ENCODE results near the gene ISG15.
"Not testable (repeated sequence)": the region's sequence is repeated elsewhere in the genome, so short reads cannot be mapped to it uniquely, and the experiment has no call there.

Gene ISG15

DNA sequence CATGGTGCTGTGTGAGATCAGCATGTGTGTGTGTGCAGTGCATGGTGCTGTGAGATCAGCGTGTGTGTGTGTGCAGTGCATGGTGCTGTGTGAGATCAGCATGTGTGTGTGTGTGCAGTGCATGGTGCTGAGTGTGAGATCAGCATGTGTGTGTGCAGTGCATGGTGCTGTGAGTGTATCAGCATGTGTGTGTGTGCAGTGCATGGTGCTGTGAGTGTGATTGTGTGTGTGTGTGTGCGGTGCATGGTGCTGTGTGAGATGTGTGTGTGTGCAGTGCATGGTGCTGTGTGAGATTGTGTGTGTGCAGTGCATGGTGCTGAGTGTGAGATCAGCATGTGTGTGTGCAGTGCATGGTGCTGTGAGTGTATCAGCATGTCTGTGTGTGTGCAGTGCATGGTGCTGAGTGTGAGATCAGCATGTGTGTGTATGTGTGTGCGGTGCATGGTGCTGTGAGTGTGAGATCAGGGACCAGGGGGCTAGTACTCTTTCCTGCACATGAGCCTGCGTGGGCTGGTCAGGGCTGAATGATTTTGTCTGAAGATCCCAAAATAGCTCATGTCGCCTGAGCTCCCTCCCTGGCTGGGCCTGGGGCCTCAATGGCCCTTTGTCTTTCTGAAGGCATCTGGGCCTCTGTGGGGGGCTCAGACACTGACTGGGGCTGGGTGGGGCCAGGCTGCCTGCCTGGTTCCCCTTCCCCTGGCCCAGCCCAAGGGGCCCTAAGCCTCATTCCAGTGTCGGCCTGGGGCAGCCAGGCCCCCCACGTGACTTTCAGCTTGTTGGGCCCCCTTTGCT is 17.8 kb downstream of the ISG15 start:
- POLR2A ChIA-PET, result interaction anchor here (1.5 kb wide), 1 partner anchor 28 kb away, joined by 4 read pairs; no protein-coding TSS in a partner anchor
- DNase-seq (ENCODE audit: extremely low spot score), result not testable (repeated sequence)
- CTCF ChIA-PET, result interaction anchor here (0.9 kb wide), 1 partner anchor 220 kb away, joined by 3 read pairs; no protein-coding TSS in a partner anchor

DNA sequence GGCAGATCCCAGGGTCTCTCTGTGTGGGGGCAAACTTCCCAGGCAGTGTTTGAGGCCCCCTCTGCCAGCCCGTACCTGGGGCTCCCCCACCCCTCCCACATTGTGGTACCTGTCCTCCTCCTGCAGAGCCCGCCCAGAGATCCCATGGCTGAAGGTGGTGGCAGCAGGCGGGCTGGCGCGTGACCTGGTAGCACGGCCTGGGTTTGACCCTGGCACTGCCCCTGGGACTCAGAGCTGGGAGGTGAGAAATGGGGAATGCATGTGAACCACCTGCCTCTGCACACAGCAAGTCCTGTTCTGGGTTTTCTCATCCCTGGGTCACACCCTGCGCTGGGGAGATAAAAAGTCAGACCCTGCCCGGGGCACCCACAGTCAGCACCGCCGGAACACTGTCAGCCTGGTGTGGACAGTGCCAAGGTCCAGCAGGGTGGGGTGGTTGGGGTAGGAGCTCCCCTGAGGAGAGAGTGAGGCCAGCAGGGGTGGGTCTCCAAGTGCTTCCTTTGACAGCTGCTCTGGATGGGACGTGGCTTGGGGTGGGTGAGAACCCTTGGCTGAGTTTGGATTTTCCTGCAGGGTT is 18.4 kb downstream of the ISG15 start:
- TF ChIP-seq ELF4 (IDR thresholded peaks at IDR 0.05), result no peak
- no peak for TF ChIP-seq TARDBP (IDR thresholded peaks at IDR 0.05)
- no peak for TF ChIP-seq CTBP1 (IDR thresholded peaks at IDR 0.05; ENCODE audit: borderline replicate concordance)
- TF ChIP-seq FOXM1 (IDR thresholded peaks at IDR 0.05; ENCODE audit: borderline replicate concordance), result no peak
- no peak for TF ChIP-seq SP1 (IDR thresholded peaks at IDR 0.05)
- no peak for TF ChIP-seq BHLHE40 (IDR thresholded peaks at IDR 0.05; ENCODE audit: borderline replicate concordance)
- TF ChIP-seq FOXA1 (IDR thresholded peaks at IDR 0.05), result no peak
- no peak for TF ChIP-seq NFRKB (IDR thresholded peaks at IDR 0.05)
- no peak for TF ChIP-seq ZNF384 (IDR thresholded peaks at IDR 0.05)
- TF ChIP-seq L3MBTL2 (conservative IDR thresholded peaks at IDR 0.05), result no peak
- no peak for DNase-seq (ENCODE audit: extremely low spot score)
- ChIA-PET POLR2A (interaction anchor here (1.5 kb wide), 1 partner anchor 27 kb away, joined by 4 read pairs; no protein-coding TSS in a partner anchor), CTCF (interaction anchor here (0.7 to 0.9 kb wide), 2 partner anchors 27 to 219 kb away, joined by 3 to 4 read pairs; no protein-coding TSS in a partner anchor)

More for the DNA sequence above, 17.8 kb downstream of the ISG15 start:
- peak; percentile 58; the same call in 1 of the 2 replicates for TF ChIP-seq TARDBP (IDR thresholded peaks at IDR 0.05)

- ChIA-PET POLR2A (interaction anchor here (1.5 kb wide), 1 partner anchor 27 kb away, joined by 4 read pairs; no protein-coding TSS in a partner anchor), CTCF (interaction anchor here (0.7 to 0.9 kb wide), 2 partner anchors 27 to 218 kb away, joined by 3 to 4 read pairs; no protein-coding TSS in a partner anchor)
- no peak for TF ChIP-seq FOXM1 (IDR thresholded peaks at IDR 0.05; ENCODE audit: borderline replicate concordance)
- TF ChIP-seq SP1 (IDR thresholded peaks at IDR 0.05), result no peak
- TF ChIP-seq LEF1 (IDR thresholded peaks at IDR 0.05; ENCODE audit: borderline replicate concordance), result no peak
- no peak for TF ChIP-seq ARNT (IDR thresholded peaks at IDR 0.05)
- no peak for TF ChIP-seq HDGF (IDR thresholded peaks at IDR 0.05; ENCODE audit: borderline replicate concordance)
- TF ChIP-seq FOXA1 (IDR thresholded peaks at IDR 0.05), result no peak
- TF ChIP-seq NFRKB (IDR thresholded peaks at IDR 0.05), result no peak
- TF ChIP-seq FOXK2 (IDR thresholded peaks at IDR 0.05), result no peak
- no peak for TF ChIP-seq ELF4 (IDR thresholded peaks at IDR 0.05)
- no peak for TF ChIP-seq L3MBTL2 (conservative IDR thresholded peaks at IDR 0.05)
- TF ChIP-seq SUZ12 (IDR thresholded peaks at IDR 0.05), result no peak
- TF ChIP-seq CTBP1 (IDR thresholded peaks at IDR 0.05; ENCODE audit: borderline replicate concordance), result no peak
- no peak for TF ChIP-seq ZNF384 (IDR thresholded peaks at IDR 0.05)
- no peak for TF ChIP-seq TARDBP (IDR thresholded peaks at IDR 0.05)
- no peak for DNase-seq (ENCODE audit: extremely low spot score)
These were observed 19.1 kb downstream of the ISG15 start for GRCh38 chr1:1032424-1032823.

- CTCF ChIA-PET, result interaction anchor here (0.6 kb wide), 1 partner anchor 26 kb away, joined by 3 read pairs; no protein-coding TSS in a partner anchor
- peak; percentile 55 for DNase-seq (ENCODE audit: extremely low spot score)
- TF ChIP-seq ZNF384 (IDR thresholded peaks at IDR 0.05) (no peak), FOXA1 (IDR thresholded peaks at IDR 0.05) (no peak), BHLHE40 (IDR thresholded peaks at IDR 0.05; ENCODE audit: borderline replicate concordance) (no peak), NFRKB (IDR thresholded peaks at IDR 0.05) (no peak), FOXK2 (IDR thresholded peaks at IDR 0.05) (no peak), L3MBTL2 (conservative IDR thresholded peaks at IDR 0.05) (no peak), FOXM1 (IDR thresholded peaks at IDR 0.05; ENCODE audit: borderline replicate concordance) (no peak), SP1 (IDR thresholded peaks at IDR 0.05) (no peak), HDGF (IDR thresholded peaks at IDR 0.05; ENCODE audit: borderline replicate concordance) (no peak), ELF4 (IDR thresholded peaks at IDR 0.05) (no peak), TARDBP (IDR thresholded peaks at IDR 0.05) (no peak), CTBP1 (IDR thresholded peaks at IDR 0.05; ENCODE audit: borderline replicate concordance) (no peak), PKNOX1 (IDR thresholded peaks at IDR 0.05) (no peak), ARNT (IDR thresholded peaks at IDR 0.05) (no peak), SUZ12 (IDR thresholded peaks at IDR 0.05) (no peak), LEF1 (IDR thresholded peaks at IDR 0.05; ENCODE audit: borderline replicate concordance) (no peak)
- POLR2A ChIA-PET, result no interaction called here
These were observed 19.8 kb downstream of the ISG15 start for GRCh38 chr1:1033009-1033587.

- POLR2A ChIA-PET, result no interaction called here
- CTCF ChIA-PET, result no interaction called here
- no peak for TF ChIP-seq BHLHE40 (IDR thresholded peaks at IDR 0.05; ENCODE audit: borderline replicate concordance)
- TF ChIP-seq PKNOX1 (IDR thresholded peaks at IDR 0.05), result no peak
- no peak for TF ChIP-seq ZNF384 (IDR thresholded peaks at IDR 0.05)
- no peak for TF ChIP-seq TARDBP (IDR thresholded peaks at IDR 0.05)
- no peak for TF ChIP-seq L3MBTL2 (conservative IDR thresholded peaks at IDR 0.05)
- TF ChIP-seq SUZ12 (IDR thresholded peaks at IDR 0.05), result no peak
- TF ChIP-seq NFRKB (IDR thresholded peaks at IDR 0.05), result no peak
- TF ChIP-seq FOXM1 (IDR thresholded peaks at IDR 0.05; ENCODE audit: borderline replicate concordance), result no peak
- TF ChIP-seq FOXK2 (IDR thresholded peaks at IDR 0.05), result no peak
- TF ChIP-seq LEF1 (IDR thresholded peaks at IDR 0.05; ENCODE audit: borderline replicate concordance), result no peak
- no peak for TF ChIP-seq CTBP1 (IDR thresholded peaks at IDR 0.05; ENCODE audit: borderline replicate concordance)
- TF ChIP-seq ELF4 (IDR thresholded peaks at IDR 0.05), result no peak
- TF ChIP-seq FOXA1 (IDR thresholded peaks at IDR 0.05), result no peak
- TF ChIP-seq SP1 (IDR thresholded peaks at IDR 0.05), result no peak
- no peak for DNase-seq (ENCODE audit: extremely low spot score)
These were observed 20.6 kb downstream of the ISG15 start for GRCh38 chr1:1033731-1034438.

Measured in HEK293T (cell line).